T1000 (cell line): ENCODE measurements around the gene BOC.

Experiments used
- DNase-seq: peaks from one replicate; lab custom pipeline; 2025; ENCODE audit warnings: mixed read lengths; lab: John Stamatoyannopoulos, UW

The BOC gene

GRCh38 chr3:113251817-113252216 lies 40.5 kb downstream of the BOC start:
- no peak for DNase-seq

GRCh38 chr3:113252553-113252952 lies 41.2 kb downstream of the BOC start:
- DNase-seq, result no peak

- no peak for DNase-seq
Observed at GRCh38 chr3:113253702-113254101, 42.3 kb downstream of the BOC start.

GRCh38 chr3:113254171-113254947 lies 43.0 kb downstream of the BOC start:
- no peak for DNase-seq

GRCh38 chr3:113255100-113255853 lies 43.9 kb downstream of the BOC start:
- no peak for DNase-seq

GRCh38 chr3:113255854-113256615 lies 44.7 kb downstream of the BOC start:
- no peak for DNase-seq

- no peak for DNase-seq
Observed at GRCh38 chr3:113258361-113258760, 47.0 kb downstream of the BOC start.

- DNase-seq, result no peak
Observed at GRCh38 chr3:113259196-113259595, 47.8 kb downstream of the BOC start.

- no peak for DNase-seq
Observed at GRCh38 chr3:113261063-113261625, 49.8 kb downstream of the BOC start.

GRCh38 chr3:113261626-113262303 lies 50.4 kb downstream of the BOC start:
- no peak for DNase-seq

GRCh38 chr3:113262304-113262665 lies 50.9 kb downstream of the BOC start:
- no peak for DNase-seq

- DNase-seq, result no peak
Observed at GRCh38 chr3:113263020-113263419, 51.7 kb downstream of the BOC start.

GRCh38 chr3:113263778-113264177 lies 52.4 kb downstream of the BOC start:
- DNase-seq, result no peak

- no peak for DNase-seq
Observed at GRCh38 chr3:113264283-113265131, 53.1 kb downstream of the BOC start.

- no peak for DNase-seq
Observed at GRCh38 chr3:113265231-113265630, 53.9 kb downstream of the BOC start.

GRCh38 chr3:113266738-113267137 lies 55.4 kb downstream of the BOC start:
- no peak for DNase-seq

GRCh38 chr3:113268311-113268710 lies 57.0 kb downstream of the BOC start:
- DNase-seq, result no peak

GRCh38 chr3:113268942-113269341 lies 57.6 kb downstream of the BOC start:
- DNase-seq, result no peak

- DNase-seq, result no peak
Observed at GRCh38 chr3:113269661-113270060, 58.3 kb downstream of the BOC start.

- DNase-seq, result no peak
Observed at GRCh38 chr3:113270068-113270467, 58.7 kb downstream of the BOC start.

- no peak for DNase-seq
Observed at GRCh38 chr3:113270786-113271185, 59.4 kb downstream of the BOC start.
